RWPE2 (cell line): ENCODE measurements around the gene MAP7.

Experiments
- ATAC-seq: fragments of 200-7000 bp; cut with Tn5 transposase; 3 replicates; pipeline ENCODE4 v1.9.1; 2021; ENCODE audit warnings: low read depth
- DNase-seq: peaks from one replicate; pipeline ENCODE4 v3.0.0-alpha.2; 2020; ENCODE audit warnings: low spot score
- H3K27ac ChIP-seq: fragments of 450-650 bp; 2 replicates; pipeline ENCODE4 v1.5.1; 2017; ENCODE audit warnings: mild to moderate bottlenecking; ENCODE audit not compliant: poor library complexity, severe bottlenecking
- H3K27me3 ChIP-seq: fragments of 250-450 bp; sonication (Bioruptor Pico); 2 replicates; pipeline ENCODE4 v1.5.1; 2021; ENCODE audit warnings: mild to moderate bottlenecking, moderate library complexity; ENCODE audit not compliant: insufficient read depth, poor library complexity, severe bottlenecking
- H3K36me3 ChIP-seq: fragments of 250-450 bp; sonication (Bioruptor Pico); 2 replicates; pipeline ENCODE4 v1.5.1; 2020; ENCODE audit warnings: low read depth, mild to moderate bottlenecking, moderate library complexity
- H3K4me1 ChIP-seq: fragments of 250-450 bp; sonication (Bioruptor Pico); 2 replicates; pipeline ENCODE4 v1.5.1; 2021; ENCODE audit warnings: mild to moderate bottlenecking, moderate library complexity; ENCODE audit not compliant: insufficient read depth, poor library complexity, severe bottlenecking
- H3K4me3 ChIP-seq: fragments of 250-450 bp; sonication (Bioruptor Pico); 2 replicates; pipeline ENCODE4 v1.5.1; 2021; ENCODE audit warnings: mild to moderate bottlenecking, moderate library complexity; ENCODE audit not compliant: severe bottlenecking
- H3K9me3 ChIP-seq: fragments of 250-450 bp; sonication (Bioruptor Pico); 2 replicates; pipeline ENCODE4 v1.5.1; 2021; ENCODE audit warnings: mild to moderate bottlenecking, moderate library complexity; ENCODE audit not compliant: severe bottlenecking
- CTCF ChIP-seq: fragments of 450-650 bp; IDR thresholded peaks from one replicate; pipeline ENCODE4 v1.5.1; 2017; ENCODE audit warnings: mild to moderate bottlenecking, moderate library complexity; ENCODE audit not compliant: poor library complexity, severe bottlenecking

Gene MAP7

GRCh38 chr6:136552054-136552453 lies 1.8 kb upstream of the MAP7 start:
- no peak for ATAC-seq
- Histone ChIP-seq H3K36me3 (no peaks in the 10 kb centered on the region), H3K27me3 (no peaks in the 10 kb centered on the region), H3K4me1 (peaks cover 10% of the 10 kb centered on the region), H3K27ac (no peak overlapping the region), H3K4me3 (no peak overlapping the region), H3K9me3 (no peaks in the 10 kb centered on the region)
- no peak for DNase-seq
- TF ChIP-seq CTCF: no peak

- no peak for DNase-seq
- Histone ChIP-seq H3K27ac (no peak overlapping the region), H3K4me3 (peak overlapping the region; percentile 88), H3K9me3 (no peaks in the 10 kb centered on the region), H3K27me3 (no peaks in the 10 kb centered on the region), H3K4me1 (peaks cover 10% of the 10 kb centered on the region), H3K36me3 (no peaks in the 10 kb centered on the region)
- ATAC-seq: no peak
- TF ChIP-seq CTCF: no peak
Observed at GRCh38 chr6:136551103-136551502, 881 bp upstream of the MAP7 start.

- no peak for DNase-seq
- no peak for TF ChIP-seq CTCF
Observed at GRCh38 chr6:136550045-136550329, 235 bp downstream of the MAP7 start.

DNA sequence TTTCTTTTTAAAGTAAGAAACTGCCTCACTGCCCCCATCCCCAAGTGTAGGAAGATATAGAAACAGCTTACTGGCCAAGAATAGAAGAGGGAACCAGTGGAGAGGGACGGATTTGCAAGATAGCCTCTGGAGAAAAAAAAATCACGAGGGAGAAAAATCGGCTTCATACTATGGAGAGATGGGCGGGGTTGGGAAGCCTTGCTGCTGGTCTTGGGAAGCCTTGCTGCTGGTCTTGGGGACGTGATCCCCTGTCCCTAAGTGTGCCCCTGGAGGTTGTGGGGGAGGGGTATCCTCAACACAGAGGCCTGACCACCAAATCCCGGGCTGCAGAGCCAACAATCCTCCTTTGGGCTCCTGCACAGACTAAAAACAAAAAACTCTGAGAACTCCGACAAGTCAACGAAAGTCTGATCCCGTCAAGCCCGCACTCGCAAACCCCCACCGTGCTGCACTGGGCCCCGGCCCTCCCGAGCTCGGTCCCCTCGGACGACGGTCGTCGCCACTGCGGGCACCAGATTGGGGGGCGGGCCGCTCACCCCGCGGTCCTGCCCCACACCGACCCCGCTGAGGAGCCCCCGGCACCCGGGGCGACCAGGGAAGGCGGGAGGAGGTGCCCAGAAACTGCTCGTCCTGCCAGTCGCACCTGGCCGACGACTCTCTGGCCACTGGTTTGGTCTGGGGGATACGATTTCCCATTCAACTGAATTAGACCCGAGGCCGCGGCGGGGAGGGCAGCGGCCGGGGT lies 750 bp downstream of the MAP7 start:
- peak; percentile 59 for DNase-seq

More at GRCh38 chr6:136550045-136550329, 235 bp downstream of the MAP7 start:
- peaks cover 10% of the 10 kb centered on the region for H3K4me1 ChIP-seq
- no peaks in the 10 kb centered on the region for H3K9me3 ChIP-seq
- peak overlapping the region; percentile 44 for H3K27ac ChIP-seq
- peak overlapping the region; percentile 88 for H3K4me3 ChIP-seq
- ATAC-seq: peak; percentile 40
- no peaks in the 10 kb centered on the region for H3K27me3 ChIP-seq
- H3K36me3 ChIP-seq: no peaks in the 10 kb centered on the region

More for the DNA sequence above, 750 bp downstream of the MAP7 start:
- H3K27ac ChIP-seq: peak overlapping the region; percentile 44
- H3K9me3 ChIP-seq: no peaks in the 10 kb centered on the region
- TF ChIP-seq CTCF: no peak
- peak overlapping the region; percentile 88 for H3K4me3 ChIP-seq
- H3K36me3 ChIP-seq: no peaks in the 10 kb centered on the region
- 0 out of 3 replicates have a peak, but pooled peaks have one; percentile 5 for ATAC-seq
- no peaks in the 10 kb centered on the region for H3K27me3 ChIP-seq
- H3K4me1 ChIP-seq: peaks cover 10% of the 10 kb centered on the region
